Stimulated activated CD4-positive, alpha-beta T cell treated with anti-CD3 and anti-CD28 coated beads, Interleukin-1b, Interleukin-23, amount 100 ng/mL, for 4 hours (primary cell): ENCODE data around the gene CDK15.
"Not testable (repeated sequence)": the region's sequence is repeated elsewhere in the genome, so short reads cannot be mapped to it uniquely, and the experiment has no call there.

ENCODE experiments used
- DNase-seq, 2 donors: peaks; one replicate each; pipeline ENCODE4 v3.0.0-alpha.2; 2020; ENCODE audit warnings: low read depth in 2 of 2

CDK15 gene

DNA sequence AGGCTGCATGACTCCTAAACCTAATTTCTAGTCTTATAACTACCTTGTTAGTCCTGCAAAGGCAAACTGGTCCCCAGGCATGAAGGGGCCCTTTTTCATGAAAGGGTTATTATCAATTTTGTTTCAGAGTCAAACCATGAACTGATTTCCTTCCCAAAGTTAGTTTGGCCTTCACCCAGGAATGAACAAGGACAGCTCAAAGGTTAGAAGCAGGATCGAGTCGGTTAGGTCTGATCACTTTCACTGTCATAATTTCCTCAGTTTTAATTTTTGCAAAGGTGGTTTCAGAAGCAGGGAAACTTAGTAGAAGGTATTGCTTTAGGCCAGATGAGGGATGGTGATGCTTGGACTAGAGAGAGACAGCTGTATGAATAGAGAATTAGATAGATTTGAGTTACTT lies 16.9 kb upstream of the CDK15 start:
- DNase-seq = no peak

DNA sequence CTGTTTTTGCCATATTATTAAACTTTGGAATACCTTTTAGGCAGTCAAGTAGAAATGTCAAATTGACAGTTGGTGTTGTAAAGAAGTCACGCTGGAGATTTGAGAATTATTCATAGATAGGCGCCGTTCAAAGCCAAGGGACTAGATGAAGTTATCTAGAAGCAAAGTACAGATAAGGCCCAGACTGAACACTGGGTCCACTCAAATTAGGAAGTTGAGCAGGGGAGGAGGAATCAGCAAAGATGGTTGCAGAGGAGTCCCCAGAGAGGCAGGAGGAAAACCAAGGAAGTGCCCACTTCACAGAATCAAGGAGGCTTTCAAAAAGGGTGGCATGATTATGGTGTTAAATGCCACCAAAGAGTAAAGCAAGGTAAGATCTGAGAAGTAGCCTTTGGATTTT lies 16.0 kb upstream of the CDK15 start:
- no peak for DNase-seq

DNA sequence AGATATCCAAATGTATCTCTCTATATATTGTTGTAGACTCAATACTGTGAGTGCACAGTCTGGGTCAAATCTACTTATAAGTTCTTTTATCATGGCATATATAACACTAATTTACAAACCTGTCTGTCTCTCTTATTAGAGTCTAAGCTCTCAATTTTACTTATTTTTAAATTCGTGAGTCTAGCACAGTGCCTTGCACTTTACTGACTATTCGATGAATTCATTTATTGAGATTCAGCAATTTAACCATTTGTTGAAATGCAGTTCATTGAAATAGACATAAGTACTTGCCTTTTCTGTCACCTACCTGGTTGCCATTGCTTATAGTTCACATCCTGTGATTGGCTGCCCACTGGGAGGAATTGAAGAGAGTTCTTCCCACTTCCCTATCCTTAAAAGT lies 15.3 kb upstream of the CDK15 start:
- no peak for DNase-seq

DNA sequence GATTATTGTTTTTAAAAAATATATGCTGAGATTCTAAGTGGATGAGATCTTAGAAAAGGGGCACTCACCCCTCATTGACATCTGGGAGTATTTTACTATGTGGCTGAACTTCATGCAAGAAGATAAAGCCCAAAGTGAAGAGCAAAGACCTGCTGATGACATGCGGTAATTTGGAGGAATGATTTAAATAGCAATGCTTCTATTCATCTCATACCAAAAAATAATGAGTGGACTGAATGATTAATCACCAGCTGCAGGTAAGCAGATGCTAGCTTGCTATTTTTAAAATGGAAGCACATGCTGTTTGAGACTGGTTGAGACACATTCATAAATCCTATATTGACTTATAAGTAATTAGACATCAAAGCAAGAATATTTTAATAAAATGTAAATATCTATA lies 12.7 kb upstream of the CDK15 start:
- no peak for DNase-seq

DNA sequence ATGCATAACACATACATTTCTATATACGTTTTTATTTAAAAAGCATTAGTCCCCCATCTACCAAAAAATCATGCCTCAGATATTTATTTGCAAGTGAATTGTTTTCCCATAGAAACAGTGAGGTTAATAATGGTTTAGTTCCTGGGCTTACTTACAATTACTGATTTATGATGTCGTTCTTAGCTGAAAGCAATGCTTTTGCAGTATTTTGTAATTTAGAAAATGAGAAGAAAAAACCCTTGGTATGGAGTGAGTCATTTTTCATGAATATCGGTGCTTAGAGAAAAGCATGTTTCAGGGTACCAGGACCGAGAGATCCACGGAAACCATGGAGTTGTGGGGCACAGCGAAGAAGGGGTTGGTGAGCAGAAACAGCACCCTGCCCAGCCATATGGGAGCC lies 12.0 kb upstream of the CDK15 start:
- DNase-seq = no peak

DNA sequence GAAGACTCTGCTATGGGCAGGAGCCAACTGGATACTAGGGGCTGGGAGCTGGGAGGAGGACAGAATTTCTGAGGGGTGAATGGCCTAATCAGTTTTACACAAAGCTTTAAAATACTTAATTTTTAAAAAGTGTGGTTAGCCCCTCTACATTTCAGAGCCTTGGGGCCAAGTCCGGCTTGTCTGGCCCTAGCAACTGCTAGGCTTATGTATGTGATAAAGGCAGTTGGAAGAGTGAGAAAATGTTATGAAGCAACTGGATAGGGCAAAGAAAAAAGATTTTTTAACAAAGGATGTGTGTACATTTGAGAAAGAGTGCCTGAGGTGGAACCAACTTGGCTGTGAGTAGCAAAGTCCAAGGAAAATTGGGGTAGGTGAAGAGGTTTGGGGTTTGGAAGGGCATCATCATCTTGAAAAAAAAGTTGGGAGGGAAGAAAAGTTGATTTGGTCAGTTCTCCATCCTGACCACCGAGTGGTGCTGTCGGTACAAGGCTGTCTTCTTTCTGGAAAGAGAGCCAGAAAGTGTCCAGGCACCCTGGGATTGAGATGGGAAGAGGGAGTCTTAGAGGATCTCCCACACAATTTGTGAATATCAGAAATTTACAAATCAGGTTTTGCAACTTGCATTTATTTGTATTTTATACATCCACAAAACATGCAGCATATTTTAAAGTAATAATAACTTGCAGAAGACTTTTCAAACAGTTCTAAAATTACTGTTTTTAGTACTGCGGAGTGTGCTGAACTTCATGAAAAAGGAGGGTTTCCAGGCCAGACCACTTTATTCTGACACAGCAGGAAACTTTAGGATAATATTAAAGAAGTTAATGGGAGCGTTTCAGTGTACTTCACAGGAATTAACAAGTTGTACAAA lies 10.5 kb upstream of the CDK15 start:
- DNase-seq = no peak

DNA sequence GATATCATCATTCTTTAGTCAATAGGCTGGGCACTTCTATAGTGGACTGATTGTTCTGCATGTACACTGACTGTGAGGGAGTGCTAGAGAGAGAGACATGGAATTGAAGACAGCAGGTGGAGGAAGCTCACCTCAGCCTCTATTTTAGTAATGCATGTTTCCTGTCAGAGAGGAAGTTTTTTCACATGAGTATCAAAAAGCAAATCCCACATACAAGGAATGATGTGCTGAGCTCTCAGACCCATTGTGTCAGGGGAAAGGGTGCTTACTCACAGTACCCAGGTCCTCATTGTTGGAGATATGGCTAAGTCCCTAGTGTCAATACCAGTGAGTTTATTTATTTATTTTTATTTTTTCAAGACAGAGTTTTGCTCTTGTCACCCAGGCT lies 9.9 kb upstream of the CDK15 start:
- no peak for DNase-seq

DNA sequence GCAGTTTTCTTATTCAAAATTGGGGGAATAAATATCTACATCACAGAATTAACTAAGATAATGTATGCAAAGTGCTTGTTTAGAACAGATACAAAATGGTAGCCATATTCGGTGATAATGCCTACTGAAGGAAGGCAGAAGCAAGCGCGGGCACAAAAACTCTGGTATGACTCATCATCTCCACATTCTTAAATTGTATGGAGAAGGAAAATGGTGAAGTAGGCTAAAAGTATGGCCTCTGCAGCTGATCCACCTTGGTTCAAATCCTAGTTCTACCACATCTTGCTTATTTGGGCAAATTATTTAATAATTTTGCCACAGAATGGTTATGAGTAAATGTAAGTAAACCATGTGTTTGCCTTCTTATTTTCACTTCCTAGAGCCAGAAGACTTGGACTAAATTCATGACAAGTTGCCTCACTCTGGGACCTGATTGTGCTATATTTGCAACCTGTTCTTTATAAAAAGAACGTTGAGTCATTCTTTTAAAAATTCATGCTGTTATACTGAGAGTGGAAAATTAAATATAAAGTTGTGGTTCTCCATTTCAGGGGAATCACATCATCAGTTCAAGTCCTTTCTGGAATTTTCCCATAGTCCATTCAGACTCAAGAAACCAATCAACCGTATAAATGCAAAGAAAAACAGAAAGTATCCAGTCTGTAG lies 9.0 kb upstream of the CDK15 start:
- DNase-seq = no peak

DNA sequence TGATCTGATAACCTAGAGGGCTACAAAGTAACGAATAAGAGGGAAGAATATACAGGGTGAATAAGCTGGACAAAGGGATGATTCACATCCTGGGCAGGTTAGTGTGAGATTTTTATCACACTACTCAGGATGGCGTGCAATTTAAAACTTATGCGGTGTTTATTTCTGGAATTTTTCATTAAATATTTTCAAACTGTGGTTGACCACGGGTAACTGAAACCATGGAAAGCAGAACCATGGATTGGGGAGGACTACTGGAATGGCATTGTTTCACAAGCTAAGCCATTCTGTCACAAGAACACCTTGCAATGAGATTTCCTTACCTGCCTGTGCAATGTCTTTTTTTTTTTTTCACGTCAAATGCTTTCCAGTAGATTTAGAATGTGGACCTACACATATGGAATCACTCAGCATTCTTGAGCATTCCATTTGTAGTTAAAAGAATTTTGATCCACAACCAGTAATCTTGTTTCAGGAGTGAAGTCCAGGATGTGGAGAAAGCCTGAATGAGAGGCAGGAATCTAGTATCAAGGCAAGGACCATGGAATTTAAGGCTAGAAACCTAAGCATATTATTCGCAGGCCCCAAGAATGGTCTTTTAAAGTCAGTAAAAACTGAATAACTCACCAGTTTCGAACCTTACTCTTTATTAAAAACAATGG lies 8.0 kb upstream of the CDK15 start:
- no peak for DNase-seq

DNA sequence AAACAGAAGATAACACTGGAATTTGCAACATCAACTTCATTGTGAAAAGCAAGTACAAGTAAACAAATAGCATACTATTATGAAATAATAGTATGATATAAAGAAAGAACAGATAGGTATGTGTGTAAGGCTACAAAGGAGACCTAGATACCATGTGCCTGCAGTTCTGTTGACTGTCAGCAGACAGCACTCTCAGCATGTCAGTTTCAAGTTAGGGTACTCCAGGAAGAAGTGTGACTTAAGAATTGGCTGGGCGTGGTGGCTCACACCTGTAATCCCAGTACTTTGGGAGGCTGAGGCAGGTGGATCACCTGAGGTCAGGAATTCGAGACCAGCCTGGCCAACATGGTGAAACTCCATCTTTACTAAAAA lies 7.4 kb upstream of the CDK15 start:
- DNase-seq = not testable (repeated sequence)

DNA sequence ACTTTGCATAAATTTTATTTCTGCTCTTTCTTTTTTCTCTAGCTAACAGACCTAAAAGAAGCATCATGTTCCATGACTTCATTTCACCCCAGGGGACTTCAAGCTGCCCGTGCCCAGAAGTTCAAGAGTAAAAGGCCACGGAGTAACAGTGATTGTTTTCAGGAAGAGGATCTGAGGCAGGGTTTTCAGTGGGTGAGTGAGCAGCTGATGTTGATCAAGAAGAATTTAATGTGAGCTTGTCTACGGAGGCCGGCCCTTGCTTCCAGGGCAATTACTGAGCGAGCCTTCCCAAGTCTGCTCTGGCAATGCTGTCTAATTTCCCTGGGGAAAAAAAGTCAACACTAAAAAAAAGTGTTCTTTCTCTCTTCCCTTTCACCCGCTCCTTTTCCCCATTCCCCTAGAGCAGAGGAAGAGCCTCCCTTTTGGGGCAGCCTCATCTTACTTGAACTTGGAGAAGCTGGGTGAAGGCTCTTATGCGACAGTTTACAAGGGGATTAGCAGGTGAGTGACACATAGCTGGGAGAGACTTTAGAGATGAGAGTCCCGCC lies 1.2 kb downstream of the CDK15 start:
- no peak for DNase-seq

DNA sequence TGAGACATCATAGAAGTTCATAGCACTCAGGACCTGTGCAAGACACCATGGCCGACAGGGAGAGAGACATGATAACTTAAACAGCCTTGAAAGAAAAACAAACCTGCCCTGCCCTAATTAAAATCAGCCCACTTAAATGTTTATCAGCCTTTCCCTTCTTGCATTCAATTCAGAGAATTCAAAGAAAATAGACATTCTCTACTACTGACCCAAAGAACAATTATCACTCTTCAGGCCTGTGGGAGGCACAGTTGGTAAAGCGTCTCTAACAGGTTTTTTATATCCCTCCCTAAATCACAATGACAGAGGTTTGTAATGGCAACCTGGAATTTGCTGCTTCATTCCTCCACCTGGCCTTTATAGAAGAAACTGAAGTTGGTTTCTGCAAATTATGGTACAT lies 1.7 kb downstream of the CDK15 start:
- no peak for DNase-seq

DNA sequence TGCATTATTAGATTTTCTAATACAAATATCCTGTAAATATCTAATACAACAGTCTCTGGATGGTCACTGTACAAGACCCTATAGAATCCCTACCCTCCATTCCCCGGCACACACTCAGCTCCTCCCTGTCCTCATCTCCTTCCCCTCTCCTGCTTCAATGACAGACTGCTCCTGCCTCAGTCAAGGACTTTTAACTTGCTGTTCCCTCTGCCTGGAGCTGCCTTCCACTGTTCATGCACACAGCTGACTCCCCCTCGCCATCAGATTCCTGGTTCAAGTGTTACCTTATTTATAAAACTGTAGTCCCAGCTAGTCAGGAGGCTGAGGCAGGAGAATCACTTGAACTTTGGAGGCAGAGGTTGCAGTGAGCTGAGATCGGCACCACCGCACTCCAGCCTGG lies 3.3 kb downstream of the CDK15 start:
- no peak for DNase-seq

DNA sequence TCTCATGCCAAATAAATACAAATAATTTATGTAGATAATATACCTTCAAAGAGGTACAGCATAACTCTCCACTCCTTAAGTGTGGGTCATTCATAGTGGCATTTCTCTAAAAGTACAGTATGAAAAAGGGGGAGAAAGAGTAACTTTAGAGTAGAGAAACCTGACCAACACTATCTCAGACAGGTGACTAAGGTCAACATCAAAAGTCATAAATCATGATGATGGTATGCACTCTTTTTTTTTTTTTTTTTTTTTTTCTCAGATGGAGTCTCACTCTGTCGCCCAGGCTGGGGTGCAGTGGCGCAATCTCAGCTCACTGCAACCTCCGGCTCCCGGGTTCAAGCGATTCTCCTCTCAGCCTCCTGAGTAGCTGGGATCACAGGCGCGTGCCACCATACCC lies 4.3 kb downstream of the CDK15 start:
- not testable (repeated sequence) for DNase-seq

DNA sequence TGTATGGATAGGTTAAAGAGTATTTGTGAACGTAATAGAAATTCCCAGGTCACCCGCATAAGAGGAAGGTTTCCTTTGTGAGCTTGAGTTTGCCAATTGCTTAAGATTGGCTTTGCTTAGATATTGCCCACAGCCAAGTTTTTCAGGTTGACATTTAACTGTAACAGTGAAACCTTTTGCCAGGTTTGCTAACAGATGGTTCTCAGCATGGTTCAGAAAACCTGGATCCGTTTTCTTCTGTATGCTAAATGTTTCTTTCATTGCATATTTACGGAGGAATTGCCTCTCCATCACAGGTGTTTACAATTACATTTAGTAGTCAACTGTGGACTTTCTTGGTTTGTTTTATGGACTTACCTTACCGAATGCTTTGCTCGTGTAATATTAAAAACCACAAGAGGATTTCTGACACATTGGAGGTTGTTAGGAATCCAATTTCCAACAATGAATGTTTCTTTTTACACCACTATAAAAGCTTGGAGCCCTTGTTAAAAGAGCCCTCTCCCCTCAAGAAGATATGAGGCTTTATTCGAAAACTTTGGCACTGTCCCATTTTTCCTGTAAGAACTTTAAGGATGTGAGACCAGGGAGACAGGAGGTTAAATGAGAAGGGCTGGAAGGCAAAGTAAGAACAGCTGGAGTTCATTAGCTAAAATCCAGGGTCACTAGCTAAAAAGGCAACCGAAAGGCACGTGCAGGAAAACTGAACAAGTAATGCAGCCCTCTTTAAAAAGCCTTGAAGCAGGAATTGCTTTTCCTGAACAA lies 7.8 kb downstream of the CDK15 start:
- DNase-seq = no peak

DNA sequence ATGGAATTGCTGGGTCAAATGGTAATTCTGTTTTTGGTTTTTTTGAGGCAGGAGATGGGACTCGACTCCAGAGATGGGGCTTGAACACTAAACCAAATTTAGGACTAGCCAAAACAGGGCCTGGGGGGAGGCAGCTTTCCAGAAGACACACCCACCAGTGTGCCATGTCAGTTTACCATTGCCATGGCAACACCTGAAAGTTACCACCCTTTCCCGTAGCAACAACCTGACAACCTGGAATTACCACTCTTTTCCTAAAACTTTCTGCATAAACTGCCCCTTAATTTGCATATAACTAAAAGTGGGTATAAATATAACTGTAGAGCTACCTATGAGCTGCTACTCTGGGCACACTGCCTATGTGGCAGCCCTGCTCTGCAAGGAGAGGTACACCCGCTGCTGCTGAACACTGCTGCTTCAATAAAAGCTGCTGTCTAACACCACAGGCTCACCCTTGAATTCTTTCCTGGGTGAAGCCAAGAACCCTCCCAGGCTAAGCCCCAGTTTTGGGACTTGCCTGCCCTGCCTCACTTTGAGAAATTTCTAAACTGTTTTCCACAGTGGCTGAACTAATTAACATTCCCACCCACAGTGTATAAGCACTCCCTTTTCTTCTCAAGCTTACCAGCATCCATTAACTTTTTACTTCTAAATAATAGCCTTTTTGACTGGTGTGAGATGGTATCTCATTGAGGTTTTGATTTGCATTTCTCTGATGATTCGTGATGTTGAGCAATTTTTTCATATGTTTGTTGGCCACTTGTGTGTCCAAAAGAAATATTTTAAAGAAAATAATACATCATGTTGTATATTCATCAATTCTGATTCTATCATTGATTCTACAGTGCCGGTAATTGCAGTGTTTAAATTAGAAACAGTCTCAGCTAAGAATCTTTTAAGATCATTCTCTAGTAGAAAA lies 10.6 kb downstream of the CDK15 start:
- no peak for DNase-seq

DNA sequence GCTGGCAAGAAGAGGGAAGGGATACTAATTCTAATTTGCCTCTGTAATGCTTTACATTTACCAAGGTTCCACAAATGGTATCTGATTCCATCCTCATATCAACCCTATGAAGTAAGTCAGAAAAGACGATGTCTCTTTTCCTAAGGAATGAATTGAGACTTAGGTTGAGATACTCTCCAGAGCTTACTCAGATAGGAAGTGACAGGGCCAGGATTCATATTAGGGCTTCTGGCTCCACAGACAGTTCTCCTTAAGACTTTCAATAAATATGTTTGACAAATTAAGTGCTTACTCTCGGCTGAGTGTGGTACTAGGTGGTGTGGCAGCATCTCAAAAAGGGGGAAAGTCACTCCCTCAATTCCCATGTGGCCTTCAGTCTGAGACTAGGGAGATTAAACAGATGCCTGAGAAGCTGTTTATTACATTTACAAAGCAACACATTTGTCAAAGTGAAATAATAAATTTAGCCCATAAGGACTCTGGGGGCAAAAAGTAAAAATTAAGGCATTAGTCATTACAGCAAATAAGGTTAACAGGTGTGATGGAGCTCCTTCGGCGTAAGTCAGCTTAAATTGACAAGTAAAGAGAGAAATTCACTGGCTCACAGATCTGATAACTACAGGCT lies 14.2 kb downstream of the CDK15 start:
- DNase-seq = no peak

DNA sequence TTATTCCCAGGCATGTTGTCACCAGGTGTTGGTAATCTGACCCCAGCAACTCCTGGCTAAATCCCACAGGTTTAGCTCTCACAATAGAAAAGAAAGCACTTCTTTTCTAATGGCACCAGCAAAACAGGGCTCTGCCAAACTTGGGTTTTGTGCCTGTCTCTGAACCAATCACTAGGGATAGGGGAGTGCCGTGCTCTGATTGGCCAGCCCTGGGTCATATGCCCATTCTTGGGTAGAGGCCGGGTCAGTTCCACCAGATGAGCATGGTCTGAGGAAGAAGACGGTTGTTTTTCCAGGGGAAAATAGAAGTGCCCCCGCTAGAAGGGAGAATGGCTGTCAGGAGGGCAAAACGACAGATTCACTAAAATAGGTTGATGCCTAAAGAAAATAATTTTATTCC lies 14.7 kb downstream of the CDK15 start:
- no peak for DNase-seq

DNA sequence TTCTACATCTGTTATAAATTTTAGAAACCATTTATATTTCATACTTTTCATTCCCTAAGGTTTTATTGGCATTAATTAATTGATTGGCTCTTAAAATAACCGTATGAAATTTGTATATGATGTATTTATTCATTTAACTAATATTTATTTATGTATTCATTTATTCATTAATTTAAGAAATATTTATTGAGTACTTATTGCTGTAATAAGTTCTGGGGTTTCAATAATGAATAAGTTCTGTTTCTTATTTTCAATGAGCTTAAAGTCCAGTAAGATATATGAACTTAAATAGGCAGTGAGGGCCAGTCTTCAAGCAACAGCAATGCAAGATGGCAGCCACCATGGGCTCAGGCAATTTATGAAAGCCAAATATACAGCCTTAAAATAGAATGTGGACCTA lies 17.9 kb downstream of the CDK15 start:
- DNase-seq = no peak

DNA sequence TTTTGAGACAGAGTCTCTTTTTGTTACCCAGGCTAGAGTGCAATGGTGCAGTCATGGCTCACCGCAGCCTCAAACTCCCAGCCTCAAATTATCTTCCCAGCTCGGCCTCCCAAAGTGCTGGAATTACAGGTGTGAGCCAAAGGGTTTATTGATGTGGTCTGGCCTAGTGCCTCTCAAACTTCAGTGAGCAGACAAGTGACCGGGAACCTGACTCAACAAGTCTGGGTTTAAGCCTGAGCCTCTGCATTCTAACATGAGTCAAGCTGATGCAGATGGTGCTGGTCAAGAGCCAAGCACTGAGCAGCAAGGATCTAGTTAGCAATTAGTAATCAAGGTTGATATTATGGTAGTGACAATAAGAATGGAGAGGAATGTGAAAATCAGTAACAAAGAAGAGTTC lies 21.3 kb downstream of the CDK15 start:
- DNase-seq = no peak
